HepG2 (cell line): Measurements from ENCODE around the gene TUBG1. TPM values are rescaled to one million over a fixed set of nuclear protein-coding genes. Genes with fewer than 3 reads are reported as not detected.

Experiments used
- ATAC-seq: fragments of 200-7000 bp; cut with Tn5 transposase; 3 replicates; pipeline ENCODE4 v1.9.1; 2020; ENCODE audit warnings: mild to moderate bottlenecking, moderate library complexity
- BruUV-seq: library from RNA; stranded (reverse); fragments of 400-500 nt; replicated peaks from 2 replicates; lab custom pipeline; 2021; lab: Mats Ljungman, UMichigan
- CTCF ChIA-PET: fragments of 300-600 bp; formaldehyde crosslinking; extraction: SDS; loops from one replicate; lab custom pipeline; 2021; ENCODE audit warnings: low total read pairs, inconsistent platforms, low intra/inter-chr PET ratio; lab: Yijun Ruan, JAX
- POLR2A ChIA-PET: fragments of 350-600 bp; sonication (Branson Sonifier 250); formaldehyde crosslinking; loops from one replicate; lab custom pipeline; 2020; ENCODE audit warnings: antibody characterized with exemption, inconsistent platforms; lab: Yijun Ruan, JAX
- DNase-seq: peaks from one replicate; pipeline ENCODE4 v3.0.0-alpha.2; 2015; ENCODE audit warnings: low spot score
- FAIRE-seq: peaks from 3 replicates; lab custom pipeline; 2011; peaks lifted over from hg19 to GRCh38; lab: Jason Lieb, UNC
- H2AFZ ChIP-seq: one replicate; pipeline ENCODE4 v1.6.1; 2011; ENCODE audit warnings: low read length, inconsistent platforms
- H3K27ac ChIP-seq: fragments of 300-600 bp; 3 replicates; pipeline ENCODE4 v1.8.0; 2011; ENCODE audit warnings: mixed run types, mild to moderate bottlenecking, mixed read lengths, low read length, inconsistent platforms; ENCODE audit not compliant: insufficient read depth; ENCODE audit errors: extremely low read length
- H3K27me3 ChIP-seq, 2 experiments: fragments of 200-600 bp in 1 of 2; 2 replicates in 1 of 2; 3 replicates in 1 of 2; pipeline versions ENCODE4 v1.6.0 to v1.8.0; 2011; ENCODE audit warnings: low read length in 2 of 2, mild to moderate bottlenecking in 2 of 2, moderate library complexity in 2 of 2, inconsistent platforms in 1 of 2; ENCODE audit not compliant: insufficient read depth in 2 of 2, control insufficient read depth in 1 of 2
- H3K36me3 ChIP-seq, 2 experiments: fragments of 200-600 bp in 1 of 2; replicated peaks in 1 of 2; 2 replicates in 1 of 2; 3 replicates in 1 of 2; pipeline versions ENCODE4 v1.5.1 to v1.8.0; 2011; ENCODE audit warnings: low read length in 2 of 2, inconsistent platforms in 1 of 2; ENCODE audit not compliant: insufficient read depth in 2 of 2, control insufficient read depth in 1 of 2
- H3K4me1 ChIP-seq: 2 replicates; pipeline ENCODE4 v1.5.1; 2012; ENCODE audit warnings: low read length, inconsistent platforms; ENCODE audit not compliant: insufficient read depth
- H3K4me2 ChIP-seq: 2 replicates; pipeline ENCODE4 v1.6.0; 2011; ENCODE audit warnings: low read depth, low read length, inconsistent platforms
- H3K4me3 ChIP-seq, 3 experiments: fragments of 200-600 bp in 1 of 3; sonication (generic), shearing (Covaris generic) in 1 of 3; replicated peaks in 1 of 3; 2 replicates each; pipeline ENCODE4 v1.5.1; 2011 to 2016; ENCODE audit warnings: low read length in 3 of 3, inconsistent platforms in 2 of 3, low read depth in 2 of 3, mild to moderate bottlenecking in 2 of 3, control low read depth in 1 of 3, mixed read lengths in 1 of 3; ENCODE audit not compliant: insufficient read depth in 1 of 3
- H3K79me2 ChIP-seq: one replicate; pipeline ENCODE4 v1.6.1; 2011; ENCODE audit warnings: low read length, inconsistent platforms; ENCODE audit not compliant: insufficient read depth
- H3K9ac ChIP-seq: 2 replicates; pipeline ENCODE4 v1.6.0; 2011; ENCODE audit warnings: mild to moderate bottlenecking, low read depth, low read length, inconsistent platforms; ENCODE audit not compliant: insufficient read depth
- H3K9me3 ChIP-seq: 2 replicates; pipeline ENCODE4 v1.5.1; 2012; ENCODE audit warnings: mild to moderate bottlenecking, low read length
- H4K20me1 ChIP-seq: 2 replicates; pipeline ENCODE4 v1.6.0; 2011; ENCODE audit warnings: inconsistent platforms, mild to moderate bottlenecking, low read length, moderate library complexity; ENCODE audit not compliant: insufficient read depth
- BCL6 ChIP-seq: IDR thresholded peaks from 2 replicates; pipeline ENCODE4 v1.6.1; 2016; ENCODE audit warnings: missing genetic modification reagents, missing compliant biosample characterization
- GABPB1 ChIP-seq: IDR thresholded peaks from 2 replicates; pipeline ENCODE4 v1.6.1; 2016; ENCODE audit warnings: mild to moderate bottlenecking, missing genetic modification reagents, moderate library complexity, missing compliant biosample characterization
- HBP1 ChIP-seq: IDR thresholded peaks from 2 replicates; pipeline ENCODE4 v1.6.1; 2016; ENCODE audit warnings: low read depth, control low read depth
- KMT2A ChIP-seq: sonication (generic); formaldehyde crosslinking; IDR thresholded peaks from 2 replicates; pipeline ENCODE4 v1.4.0; 2020; ENCODE audit warnings: missing genetic modification reagents
- LBX2 ChIP-seq: sonication (generic); formaldehyde crosslinking; IDR thresholded peaks from 2 replicates; pipeline ENCODE4 v1.5.0; 2020; ENCODE audit warnings: missing genetic modification reagents, mild to moderate bottlenecking, borderline replicate concordance
- MEIS1 ChIP-seq: sonication (generic); formaldehyde crosslinking; IDR thresholded peaks from 2 replicates; pipeline ENCODE4 v1.9.0; 2021; ENCODE audit warnings: mild to moderate bottlenecking, missing genetic modification reagents, moderate library complexity, borderline replicate concordance
- POLR2AphosphoS2 ChIP-seq: IDR thresholded peaks from 2 replicates; pipeline ENCODE4 v1.6.1; 2011; ENCODE audit warnings: low read depth, low read length, improper control_type of control experiment
- POLR2G ChIP-seq: fragments of 200-400 bp; formaldehyde crosslinking; IDR thresholded peaks from 2 replicates; pipeline ENCODE4 v1.6.1; 2018; ENCODE audit warnings: mild to moderate bottlenecking, low read depth, low read length, moderate library complexity
- RNF219 ChIP-seq: sonication (generic); formaldehyde crosslinking; IDR thresholded peaks from 2 replicates; pipeline ENCODE4 v1.5.0; 2020; ENCODE audit warnings: mild to moderate bottlenecking, missing genetic modification reagents
- ZFP36 ChIP-seq: fragments of 150-350 bp; IDR thresholded peaks from 2 replicates; pipeline ENCODE4 v1.6.1; 2018; ENCODE audit warnings: borderline replicate concordance, low read length, low read depth; ENCODE audit not compliant: partially characterized antibody
- ZFP82 ChIP-seq: sonication (generic); formaldehyde crosslinking; IDR thresholded peaks from 2 replicates; pipeline ENCODE4 v1.5.1; 2020; ENCODE audit warnings: mild to moderate bottlenecking, missing genetic modification reagents, borderline replicate concordance
- ZNF264 ChIP-seq: sonication (generic); formaldehyde crosslinking; IDR thresholded peaks from 2 replicates; pipeline ENCODE4 v1.4.0; 2020; ENCODE audit warnings: missing genetic modification reagents
- ZNF432 ChIP-seq: sonication (generic); formaldehyde crosslinking; IDR thresholded peaks from 2 replicates; pipeline ENCODE4 v1.5.0; 2020; ENCODE audit warnings: missing genetic modification reagents, mild to moderate bottlenecking, borderline replicate concordance
- ZNF513 ChIP-seq: sonication (generic); formaldehyde crosslinking; conservative IDR thresholded peaks from 2 replicates; pipeline ENCODE4 v1.5.0; 2020; ENCODE audit warnings: missing genetic modification reagents
- ZNF557 ChIP-seq: sonication (generic); formaldehyde crosslinking; IDR thresholded peaks from 2 replicates; pipeline ENCODE4 v1.4.0; 2020; ENCODE audit warnings: missing genetic modification reagents
- ZNF572 ChIP-seq: sonication (generic); formaldehyde crosslinking; IDR thresholded peaks from 2 replicates; pipeline ENCODE4 v1.5.1; 2020; ENCODE audit warnings: mild to moderate bottlenecking, missing genetic modification reagents
- ZNF704 ChIP-seq: sonication (generic); formaldehyde crosslinking; IDR thresholded peaks from 2 replicates; pipeline ENCODE4 v1.8.1; 2023; ENCODE audit warnings: mild to moderate bottlenecking, inconsistent platforms, moderate library complexity, missing genetic modification reagents, borderline replicate concordance
- ZSCAN31 ChIP-seq: sonication (generic); formaldehyde crosslinking; IDR thresholded peaks from 2 replicates; pipeline ENCODE4 v1.5.0; 2020; ENCODE audit warnings: low read depth, mild to moderate bottlenecking, missing genetic modification reagents
- WGBS: methylation state at CpG from one replicate; pipeline ENCODE4 v1.1.6; 2017; ENCODE audit warnings: low lambda C conversion rate; 5-methylcytosine and 5-hydroxymethylcytosine counted together
- in situ Hi-C: cut with HindIII; loops from 2 replicates; pipeline ENCODE4 v1.10.0; 2017; ENCODE audit warnings: low pct_unique_long_range_greater_than_20kb; ENCODE audit not compliant: extremely low pct_ligation_motif_present
- intact Hi-C: fragments of 100-400 bp; cut with micrococcal nuclease; formaldehyde crosslinking; loops from one replicate; pipeline ENCODE4 v1.10.0; 2022; ENCODE audit not compliant: unreplicated experiment
- polyA plus RNA-seq, 8 experiments: library from polyadenylated mRNA; depleted of rRNA in 3 of 8; stranded (reverse) in 7 of 8; unstranded in 1 of 8; fragments of >200 nt; fragmentation: Illumina TruSeq in 4 of 8; extraction: Trizol in 4 of 8; gene quantifications; 2 replicates each; pipeline versions ENCODE4 v1.2.1 to v1.2.3, GENCODE V29; 2011 to 2016; ENCODE audit warnings: low read depth in 4 of 8, missing spikeins in 1 of 8, mixed read lengths in 1 of 8; ENCODE audit not compliant: insufficient read depth in 1 of 8
- total RNA-seq, 5 experiments: library from RNA; depleted of rRNA; stranded (reverse); fragments of >200 nt; fragmentation: Illumina TruSeq; extraction: Trizol; gene quantifications; 2 replicates each; pipeline ENCODE4 v1.2.3, GENCODE V29; 2016; ENCODE audit warnings: low read depth in 1 of 5

TUBG1 gene
- total and polyA plus RNA-seq, 2 of the 13 experiments (the other 11 are each of a cell fraction or from before 2014, with no cell fraction given), result 74.1 to 137 TPM

GRCh38 chr17:42563543-42563942, 45.9 kb upstream of the TUBG1 start:
- no TSS peak for BruUV-seq
- 25% methylated on average over 1 of the region's 1 CpG for WGBS
- peak overlapping the region; percentile 82 for H3K4me2 ChIP-seq
- FAIRE-seq (no peak), DNase-seq (no peak), ATAC-seq (no peak)
- H3K4me3 ChIP-seq, result peak overlapping the region; percentile 66 to 91 (median 79)
- no peaks in the 10 kb centered on the region for H4K20me1 ChIP-seq
- peaks cover 65% of the 10 kb centered on the region for H3K4me1 ChIP-seq
- H3K36me3 ChIP-seq, result peaks cover 14 to 28% of the 10 kb centered on the region in 2 experiments
- H3K27ac ChIP-seq, result peak overlapping the region; percentile 91
- peak overlapping the region; percentile 94 for H3K9ac ChIP-seq
- POLR2A ChIA-PET, result interaction anchor here (0.6 to 8.5 kb wide), 12 partner anchors 10 to 259 kb away, joined by 3 to 128 read pairs (median 18); partner anchors contain the start of genes HSD17B1, NAGLU, PLEKHH3 and PSMC3IP
- H3K79me2 ChIP-seq, result peaks cover 39% of the 10 kb centered on the region
- intact Hi-C loops, result no loop called here
- H3K27me3 ChIP-seq, result no peaks in the 10 kb centered on the region; a peak in 1 of 5 replicates
- no peak overlapping the region for H2AFZ ChIP-seq
- CTCF ChIA-PET, result no interaction called here
- in situ Hi-C loops, result no loop called here
- no peaks in the 10 kb centered on the region for H3K9me3 ChIP-seq
- TF ChIP-seq ZNF264 (CRISPR knock-in tag) (no peak), ZNF572 (CRISPR knock-in tag) (no peak), ZNF432 (CRISPR knock-in tag) (no peak), ZFP82 (CRISPR knock-in tag) (no peak), ZSCAN31 (no peak), ZNF557 (CRISPR knock-in tag) (no peak), LBX2 (CRISPR knock-in tag) (no peak), BCL6 (CRISPR knock-in tag) (no peak), ZNF704 (CRISPR knock-in tag) (no peak), POLR2AphosphoS2 (no peak), RNF219 (CRISPR knock-in tag) (no peak), POLR2G (peak; percentile 31; the same call in 1 of the 2 replicates), HBP1 (0 out of 2 replicates have a peak, but pooled peaks have one; percentile 2), MEIS1 (CRISPR knock-in tag) (no peak), GABPB1 (CRISPR knock-in tag) (no peak), ZNF513 (CRISPR knock-in tag) (no peak), KMT2A (CRISPR knock-in tag) (no peak), ZFP36 (no peak)
